Adipocyte (in vitro differentiated cells): ENCODE measurements around the gene IGFBP6.
A peak's percentile ranks its signal among the peaks of the same experiment; 100 is the strongest.

ENCODE experiments used
- DNase-seq: peaks from one replicate; pipeline ENCODE4 v3.0.0-alpha.2; 2015; ENCODE audit warnings: low read depth
- H3K27me3 ChIP-seq: replicated peaks from 2 replicates; pipeline ENCODE4 v1.7.0; 2013; ENCODE audit warnings: mild to moderate bottlenecking, low read length, moderate library complexity; ENCODE audit not compliant: control insufficient read depth, insufficient read depth
- H3K36me3 ChIP-seq: 2 replicates; pipeline ENCODE4 v1.7.0; 2013; ENCODE audit warnings: low read length, mild to moderate bottlenecking, moderate library complexity; ENCODE audit not compliant: control insufficient read depth, insufficient read depth, severe bottlenecking
- H3K4me1 ChIP-seq: 2 replicates; pipeline ENCODE4 v1.7.0; 2013; ENCODE audit warnings: mild to moderate bottlenecking, low read length, moderate library complexity; ENCODE audit not compliant: control insufficient read depth, insufficient read depth
- H3K4me3 ChIP-seq: 2 replicates; pipeline ENCODE4 v1.7.0; 2013; ENCODE audit warnings: mild to moderate bottlenecking, low read length, moderate library complexity
- H3K9ac ChIP-seq: 2 replicates; pipeline ENCODE4 v1.7.0; 2013; ENCODE audit warnings: mild to moderate bottlenecking, low read length, moderate library complexity
- H3K9me3 ChIP-seq: 2 replicates; pipeline ENCODE4 v1.7.0; 2013; ENCODE audit warnings: mild to moderate bottlenecking, low read length, moderate library complexity; ENCODE audit not compliant: control insufficient read depth

Gene IGFBP6

DNA sequence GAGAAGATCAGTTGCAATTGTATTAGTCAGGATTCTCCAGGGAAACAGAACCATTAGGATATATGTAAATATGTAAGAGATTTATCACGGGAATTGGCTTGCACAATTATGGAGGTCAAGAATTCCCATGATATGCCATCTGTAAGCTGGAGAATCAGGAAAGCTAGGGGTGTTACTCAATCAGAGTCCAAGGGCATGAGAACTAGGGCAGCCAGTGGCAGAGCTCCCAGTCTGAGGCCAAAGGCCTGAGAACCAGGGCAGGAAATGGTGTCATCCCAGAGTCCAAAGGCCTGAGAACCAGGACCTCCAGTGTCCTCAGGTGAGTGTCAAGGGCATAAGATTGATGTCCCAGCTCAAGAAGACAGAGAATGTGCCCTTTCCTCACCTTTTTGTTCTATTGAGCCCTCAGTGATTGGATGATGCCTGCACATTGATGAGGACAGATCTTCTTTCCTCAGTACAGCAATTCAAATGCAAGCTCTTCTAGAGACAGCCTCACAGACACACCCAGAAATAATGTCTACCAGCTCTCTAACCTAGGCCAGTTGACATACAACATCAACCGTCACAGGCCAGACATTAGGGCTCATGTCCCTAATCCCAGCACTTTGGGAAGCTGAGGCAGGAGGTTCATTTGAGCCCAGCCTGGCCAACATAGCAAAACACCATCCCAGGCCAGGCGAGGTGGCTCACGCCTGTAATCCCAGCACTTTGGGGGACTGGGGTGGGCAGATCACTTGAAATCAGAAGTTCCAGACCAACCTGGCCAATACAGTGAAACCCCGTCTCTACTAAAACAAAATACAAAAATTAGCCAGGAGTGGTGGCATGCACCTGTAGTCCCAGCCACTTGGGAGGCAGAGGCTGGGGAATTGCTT, 48.2 kb downstream of the IGFBP6 start:
- peak; percentile 11 for DNase-seq
- H3K4me3 ChIP-seq, result no peak overlapping the region

DNA sequence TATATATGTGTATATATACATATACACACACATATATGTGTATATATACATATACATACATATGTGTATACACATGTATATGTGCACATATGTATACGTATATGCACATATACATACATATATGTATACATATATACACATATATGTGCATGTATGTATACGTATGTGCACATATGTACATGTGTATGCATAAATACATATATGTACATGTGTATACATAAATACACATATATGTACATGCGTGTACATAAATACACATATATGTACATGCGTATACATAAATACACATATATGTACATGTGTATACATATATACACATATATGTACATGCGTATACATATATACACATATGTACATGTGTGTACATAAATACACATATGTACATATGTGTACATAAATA, 49.7 kb downstream of the IGFBP6 start:
- no peak for DNase-seq
- H3K4me1 ChIP-seq, result peaks cover 15% of the 10 kb centered on the region

More for the DNA sequence above, 48.2 kb downstream of the IGFBP6 start:
- Histone ChIP-seq H3K27me3 (no peaks in the 10 kb centered on the region), H3K9ac (no peak overlapping the region), H3K9me3 (no peaks in the 10 kb centered on the region), H3K36me3 (no peaks in the 10 kb centered on the region), H3K4me1 (peaks cover 15% of the 10 kb centered on the region)

DNA sequence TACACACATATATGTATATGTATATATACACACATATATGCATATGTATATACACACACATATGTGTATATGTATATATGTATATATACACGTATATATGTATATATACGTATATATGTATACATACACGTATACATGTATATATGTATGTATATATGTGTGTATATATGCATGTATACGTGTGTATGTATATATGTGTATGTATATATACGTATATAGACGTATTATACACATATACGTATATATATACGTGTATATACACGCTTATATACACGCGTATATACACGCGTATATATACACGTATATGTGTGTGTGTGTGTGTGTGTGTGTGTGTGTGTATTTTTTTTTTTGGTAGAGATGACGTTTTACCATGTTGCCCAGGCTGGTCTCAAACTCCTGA, 50.2 kb downstream of the IGFBP6 start:
- Histone ChIP-seq H3K9me3 (no peaks in the 10 kb centered on the region), H3K9ac (no peak overlapping the region), H3K27me3 (no peaks in the 10 kb centered on the region), H3K4me1 (peaks cover 15% of the 10 kb centered on the region), H3K4me3 (no peak overlapping the region), H3K36me3 (no peaks in the 10 kb centered on the region)
- DNase-seq, result no peak

More for the DNA sequence above, 49.7 kb downstream of the IGFBP6 start:
- Histone ChIP-seq H3K9me3 (no peaks in the 10 kb centered on the region), H3K4me3 (no peak overlapping the region), H3K27me3 (no peaks in the 10 kb centered on the region), H3K9ac (no peak overlapping the region), H3K36me3 (no peaks in the 10 kb centered on the region)

DNA sequence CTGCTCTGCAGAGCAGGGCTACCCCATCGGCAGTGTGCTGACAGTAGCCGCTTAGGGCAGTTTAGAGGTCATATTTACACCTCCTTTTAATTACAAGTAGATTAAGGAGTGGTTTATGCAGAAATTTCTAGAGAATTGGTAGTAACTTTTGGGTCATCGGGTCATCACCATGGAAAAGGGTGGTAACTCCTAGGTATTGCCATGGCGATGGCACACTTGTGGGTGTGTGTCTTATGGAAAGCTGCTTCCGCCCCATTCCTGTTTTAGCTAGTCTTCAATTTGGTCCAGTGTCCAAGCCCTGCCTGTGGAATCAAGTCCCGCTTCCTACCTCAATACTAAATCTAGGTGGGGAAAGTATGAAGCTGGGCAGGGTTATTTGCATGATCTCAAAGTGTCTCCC, 53.6 kb downstream of the IGFBP6 start:
- Histone ChIP-seq H3K4me3 (no peak overlapping the region), H3K27me3 (no peaks in the 10 kb centered on the region), H3K9ac (no peak overlapping the region), H3K4me1 (no peaks in the 10 kb centered on the region), H3K9me3 (no peaks in the 10 kb centered on the region), H3K36me3 (peaks cover 13% of the 10 kb centered on the region)
- DNase-seq, result no peak
